ENCODE data around the gene UBE2D2. TPM values are rescaled to one million over a fixed set of nuclear protein-coding genes. Genes with fewer than 3 reads are reported as not detected.
"Not testable (repeated sequence)": the region's sequence is repeated elsewhere in the genome, so short reads cannot be mapped to it uniquely, and the experiment has no call there.

The UBE2D2 gene
- total RNA-seq, 1 donor from 2014 or later, result 116 TPM

DNA sequence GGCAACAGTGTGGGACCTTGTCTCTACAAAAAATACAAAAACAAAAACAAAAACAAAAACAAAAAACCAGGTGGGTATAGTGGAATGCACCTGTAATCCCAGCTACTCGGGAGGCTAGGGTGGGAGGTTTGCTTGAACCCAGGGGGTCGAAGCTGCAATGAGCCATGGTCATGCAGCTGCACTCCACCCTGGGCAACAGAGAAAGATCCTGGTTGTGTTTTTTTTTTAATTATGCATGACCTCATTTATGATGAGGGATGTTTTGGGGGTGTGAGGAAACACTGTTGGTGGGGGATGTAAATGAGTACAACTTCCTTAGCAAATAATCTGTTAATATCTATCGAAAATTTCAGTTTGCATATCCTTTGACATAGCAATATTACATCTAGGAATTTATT lies 29.4 kb upstream of the UBE2D2 start:
- intact Hi-C loops (cut with DNase I), result no loop called here
- ATAC-seq (no peak), DNase-seq (ENCODE audit: missing footprints) (no peak)

DNA sequence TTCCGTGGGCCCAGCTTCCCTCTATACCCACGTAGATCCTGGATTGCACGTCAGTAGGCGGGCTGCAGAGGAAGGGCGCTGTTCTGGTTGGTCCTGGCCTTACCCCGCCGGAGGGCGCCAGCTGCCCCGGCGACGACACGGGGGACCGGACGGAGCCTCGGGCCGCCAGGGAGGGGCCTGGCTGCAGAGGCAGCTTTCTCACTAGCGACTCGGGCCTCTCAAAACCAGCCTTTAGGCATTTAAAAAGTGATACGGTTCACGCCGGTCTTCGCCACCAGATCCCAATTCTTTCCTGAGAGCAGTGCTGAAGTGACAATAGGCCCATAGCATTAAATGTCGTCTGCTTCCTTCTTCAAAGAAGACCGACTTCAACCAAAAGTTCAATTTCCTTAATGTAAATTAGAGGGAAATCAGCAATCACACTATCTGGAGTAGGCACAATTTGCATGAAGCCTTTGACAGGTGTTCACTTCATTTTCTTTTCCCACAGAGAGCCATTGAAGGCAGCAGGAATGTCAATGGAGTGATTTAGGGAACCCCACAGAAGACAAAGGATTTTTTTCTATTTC lies 17.6 kb upstream of the UBE2D2 start:
- intact Hi-C loops (cut with DNase I), result no loop called here
- DNase-seq (ENCODE audit: missing footprints) (peak; percentile 83), ATAC-seq (peak; percentile 97)

DNA sequence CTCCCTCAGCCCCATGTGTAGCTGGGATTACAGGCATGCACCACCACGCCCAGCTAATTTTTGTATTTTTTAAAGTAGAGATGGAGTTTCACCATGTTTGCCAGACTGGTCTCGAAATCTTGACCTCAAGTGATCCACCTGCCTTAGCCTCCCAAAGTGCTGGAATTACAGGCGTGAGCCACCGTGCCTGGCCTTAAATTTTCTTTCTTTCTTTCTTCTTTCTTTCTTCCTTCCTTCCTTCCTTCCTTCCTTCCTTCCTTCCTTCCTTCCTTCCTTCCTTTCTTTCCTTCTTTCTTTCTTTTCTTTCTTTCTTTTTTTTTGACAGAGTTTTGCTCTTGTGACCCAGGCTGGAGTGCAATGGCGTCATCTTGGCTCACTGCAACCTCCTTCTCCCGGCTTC lies 14.5 kb upstream of the UBE2D2 start:
- DNase-seq (ENCODE audit: missing footprints); ATAC-seq; intact Hi-C loops (cut with DNase I): not testable (repeated sequence)

DNA sequence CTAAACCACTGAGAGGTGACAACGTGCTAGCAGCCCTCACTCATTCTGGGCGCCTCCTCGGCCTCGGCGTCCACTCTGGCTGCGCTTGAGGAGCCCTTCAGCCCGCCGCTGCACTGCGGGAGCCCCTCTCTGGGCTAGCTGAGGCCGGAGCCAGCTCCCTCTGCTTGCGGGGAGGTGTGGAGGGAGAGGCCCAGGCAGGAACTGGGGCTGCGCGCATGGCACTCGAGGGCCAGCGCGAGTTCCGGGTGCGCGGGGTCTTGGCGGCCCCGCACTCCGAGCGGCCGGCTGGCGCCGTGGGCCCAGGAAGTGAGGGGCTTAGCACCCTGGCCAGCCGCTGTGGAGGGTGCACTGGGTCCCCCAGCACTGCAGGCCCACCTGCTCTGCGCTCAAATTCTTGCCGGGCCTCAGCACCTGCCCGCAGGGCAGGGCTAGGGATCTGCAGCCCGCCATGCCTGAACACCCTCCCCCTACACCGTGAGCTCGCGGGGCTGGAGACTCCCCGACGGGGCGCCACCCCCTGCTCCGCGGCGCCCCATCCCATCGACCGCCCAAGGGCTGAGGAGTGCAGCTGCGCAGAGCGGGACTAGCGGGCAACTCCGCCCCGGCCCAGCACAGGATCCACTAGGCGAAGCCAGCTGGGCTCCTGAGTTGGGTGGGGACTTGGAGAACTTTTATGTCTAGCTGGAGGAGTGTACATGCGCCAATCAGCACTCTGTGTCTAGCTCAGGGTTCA lies 11.8 kb upstream of the UBE2D2 start:
- DNase-seq (ENCODE audit: missing footprints) (no peak), ATAC-seq (no peak)
- intact Hi-C loops (cut with DNase I), result no loop called here

DNA sequence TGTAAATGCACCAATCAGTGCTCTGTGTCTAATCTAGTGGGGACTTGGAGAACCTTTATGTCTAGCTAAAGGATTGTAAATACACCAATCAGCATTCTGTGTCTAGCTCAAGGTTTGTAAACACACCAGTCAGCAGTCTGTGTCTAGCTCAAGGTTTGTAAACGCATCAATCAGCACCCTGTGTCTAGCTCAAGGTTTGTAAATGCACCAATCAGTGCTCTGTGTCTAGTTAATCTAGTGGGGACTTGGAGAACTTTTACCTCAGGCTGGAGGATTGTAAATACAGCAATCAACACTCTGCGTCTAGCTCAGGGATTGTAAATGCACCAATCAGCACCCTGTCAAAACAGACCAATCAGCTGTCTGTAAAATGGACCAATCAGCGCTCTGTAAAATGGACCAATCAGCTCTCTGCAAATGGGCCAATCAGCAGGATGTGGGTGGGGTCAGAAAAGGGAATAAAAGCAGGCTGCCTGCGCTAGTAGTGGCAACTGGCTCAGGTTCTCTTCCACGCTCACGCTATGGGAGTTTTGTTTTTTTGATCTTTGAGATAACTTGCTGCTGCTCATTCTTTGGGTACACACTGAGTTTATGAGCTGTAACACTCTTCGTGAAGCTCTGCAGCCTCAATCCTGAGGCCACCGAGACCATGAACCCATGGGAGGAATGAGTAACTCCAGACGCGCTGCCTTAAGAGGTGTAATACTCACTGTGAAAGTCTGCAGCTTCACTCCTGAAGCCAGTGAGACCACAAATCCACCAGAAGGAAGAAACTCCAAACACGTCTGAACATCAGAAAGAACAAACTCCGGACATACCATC lies 10.9 kb upstream of the UBE2D2 start:
- intact Hi-C loops (cut with DNase I); DNase-seq (ENCODE audit: missing footprints); ATAC-seq: not testable (repeated sequence)

DNA sequence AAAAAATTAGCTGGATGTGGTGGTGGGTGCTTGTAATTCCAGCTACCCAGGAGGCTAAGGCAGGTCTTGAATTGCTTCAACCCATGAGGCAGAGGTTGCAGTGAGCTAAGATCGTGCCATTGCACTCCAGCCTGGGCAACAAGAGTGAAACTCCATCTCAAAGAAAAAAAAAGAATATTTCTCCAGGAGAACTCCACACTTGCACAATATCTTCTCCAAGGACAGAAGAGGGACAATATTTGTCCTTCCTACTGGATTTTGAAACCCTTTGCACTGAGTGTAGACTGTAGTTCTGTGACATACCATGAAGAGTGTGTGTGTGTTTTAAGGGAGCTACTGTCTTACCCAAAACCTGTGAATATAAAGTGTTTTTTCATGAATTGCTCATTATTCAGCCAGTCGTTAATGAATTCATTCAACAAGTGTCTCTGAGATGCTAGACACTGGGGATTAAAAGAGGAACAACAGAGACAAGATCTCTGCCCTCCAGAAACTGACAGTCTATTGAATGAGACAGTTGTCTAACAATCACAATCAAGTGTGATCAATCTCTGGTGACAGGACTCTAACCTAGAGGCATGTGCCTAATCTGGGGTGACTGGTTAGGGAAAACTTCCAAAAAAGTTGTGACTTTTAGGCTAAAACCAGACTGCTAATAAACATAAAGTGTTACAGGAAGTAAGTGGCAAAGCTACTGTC lies 9.8 kb upstream of the UBE2D2 start:
- intact Hi-C loops (cut with DNase I), result no loop called here
- ATAC-seq (no peak), DNase-seq (ENCODE audit: missing footprints) (no peak)

DNA sequence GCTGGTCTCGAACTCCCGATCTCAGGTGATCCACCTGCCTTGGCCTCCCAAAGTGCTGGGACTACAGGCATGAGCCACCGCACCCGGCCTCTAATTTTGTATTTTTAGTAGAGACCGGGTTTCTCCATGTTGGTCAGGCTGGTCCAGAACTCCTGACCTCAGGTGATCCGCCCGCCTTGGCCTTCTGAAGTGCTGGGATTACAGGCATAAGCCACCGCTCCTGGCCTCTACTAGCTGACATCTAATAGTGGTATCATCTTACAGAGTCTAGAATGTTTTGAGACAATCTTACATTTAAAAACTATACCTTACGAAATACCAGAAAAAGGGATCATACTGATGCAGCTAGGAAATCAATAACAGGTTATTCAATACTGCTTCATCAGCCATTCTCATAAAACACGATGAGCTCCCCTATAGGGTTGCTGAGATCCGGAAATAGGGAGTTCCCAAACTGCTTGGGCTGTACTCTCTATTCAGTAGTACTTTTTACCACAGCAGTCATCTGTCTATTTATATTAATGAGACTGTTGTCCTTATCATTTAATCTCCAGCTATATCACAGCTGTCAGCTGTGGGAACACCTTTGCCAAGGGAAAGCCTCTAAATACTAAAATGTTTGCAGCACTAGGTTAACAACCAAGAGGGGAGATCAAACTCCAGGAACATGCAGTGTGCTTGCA lies 8.1 kb upstream of the UBE2D2 start:
- ATAC-seq (no peak), DNase-seq (ENCODE audit: missing footprints) (no peak)
- intact Hi-C loops (cut with DNase I), result no loop called here

DNA sequence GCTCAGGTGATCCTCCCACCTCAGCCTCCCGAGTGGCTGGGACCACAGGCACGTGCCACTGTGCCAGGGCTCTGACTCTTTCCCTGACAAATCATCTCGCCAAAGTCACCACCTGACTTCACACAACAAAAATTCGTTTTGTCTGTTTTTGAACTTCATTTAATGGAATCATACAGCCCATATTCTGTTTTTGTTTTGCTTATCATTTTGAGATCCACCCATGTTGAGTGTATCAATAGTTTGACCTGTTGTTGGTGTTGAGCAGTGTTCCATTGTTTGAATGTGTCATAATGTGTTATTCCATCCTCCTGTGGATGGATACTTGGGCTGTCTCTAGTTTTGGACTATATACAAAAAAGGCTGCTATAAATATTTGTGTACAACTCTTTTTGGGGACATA lies 6.9 kb upstream of the UBE2D2 start:
- ATAC-seq (no peak), DNase-seq (ENCODE audit: missing footprints) (no peak)
- intact Hi-C loops (cut with DNase I), result no loop called here

DNA sequence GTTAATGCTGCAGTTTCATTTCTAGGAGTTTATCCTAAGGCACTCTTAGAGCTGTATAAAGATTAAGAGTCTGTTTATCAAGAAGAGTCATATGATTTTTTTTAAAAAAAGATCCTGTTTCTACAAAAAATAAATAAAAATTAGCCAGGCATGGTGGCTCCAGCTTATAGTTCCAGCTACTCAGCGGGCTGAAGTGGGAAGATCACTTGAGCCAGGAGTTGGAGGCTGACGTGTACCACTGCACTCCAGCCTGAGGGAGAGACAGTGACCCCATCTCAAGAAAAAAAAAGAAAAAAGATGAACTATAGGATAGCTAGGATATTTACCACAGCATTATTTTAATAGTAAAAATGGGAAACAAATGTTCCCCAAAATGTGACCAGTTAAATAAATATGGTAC lies 3.3 kb upstream of the UBE2D2 start:
- ATAC-seq (no peak), DNase-seq (ENCODE audit: missing footprints) (no peak)
- intact Hi-C loops (cut with DNase I), result no loop called here

DNA sequence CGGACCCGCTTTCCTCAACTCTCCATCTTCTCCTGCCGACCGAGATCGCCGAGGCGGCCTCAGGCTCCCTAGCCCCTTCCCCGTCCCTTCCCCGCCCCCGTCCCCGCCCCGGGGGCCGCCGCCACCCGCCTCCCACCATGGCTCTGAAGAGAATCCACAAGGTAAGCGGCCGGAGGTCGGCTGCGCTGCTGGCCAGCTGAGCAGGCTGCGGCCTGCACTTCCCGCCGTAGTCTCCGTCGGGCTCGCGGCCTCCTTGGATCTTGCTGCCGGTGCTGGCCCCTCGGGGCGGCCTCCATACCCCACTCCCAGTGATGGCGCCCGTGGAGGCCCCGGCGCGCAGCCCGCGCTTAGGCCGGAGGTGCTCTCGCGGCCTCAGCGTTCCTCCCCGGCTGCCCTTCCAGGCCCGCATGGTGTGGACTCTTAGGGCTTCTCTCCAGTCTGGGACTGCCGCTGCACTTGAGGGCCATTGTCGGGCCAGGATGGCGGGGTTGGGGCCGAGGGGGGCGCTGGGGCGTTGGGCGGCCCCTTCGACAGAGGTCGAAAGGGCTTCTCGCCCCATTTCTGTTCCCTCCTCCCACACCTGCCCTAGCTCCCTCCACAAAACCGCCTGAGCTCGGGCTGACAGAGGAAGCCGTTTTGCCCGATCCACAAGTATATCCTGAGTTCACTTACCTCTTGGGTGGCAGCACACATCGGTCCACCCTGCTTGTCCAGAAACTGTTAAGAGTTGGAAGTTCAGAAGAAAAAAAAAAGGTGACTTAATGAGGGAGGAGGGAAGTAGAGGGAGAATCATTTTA lies 714 bp downstream of the UBE2D2 start:
- intact Hi-C loops (cut with DNase I), result loop anchor here (2.0 kb wide), 1 partner anchor 43 kb away; no protein-coding TSS in a partner anchor
- ATAC-seq (peak; percentile 40), DNase-seq (ENCODE audit: missing footprints) (peak; percentile 80)

DNA sequence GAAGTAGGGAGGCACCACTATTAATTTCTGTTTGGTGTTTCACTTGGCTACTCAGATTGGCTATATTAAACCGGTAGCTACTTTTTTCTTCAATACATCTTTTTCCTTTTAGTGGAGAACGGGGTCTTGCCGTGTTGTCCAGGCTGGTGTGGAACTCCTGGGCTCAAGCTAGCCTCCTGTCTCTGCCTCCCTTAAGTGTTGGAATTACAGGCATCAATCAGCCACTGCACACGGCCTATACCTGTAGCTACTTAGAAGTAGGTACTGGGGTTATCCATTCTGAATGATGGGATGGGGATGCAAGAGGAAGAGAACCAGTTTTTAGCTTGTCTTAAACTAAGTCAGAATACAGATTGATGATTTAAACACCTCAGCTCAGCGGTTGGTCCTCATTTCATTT lies 1.7 kb downstream of the UBE2D2 start:
- DNase-seq (ENCODE audit: missing footprints), result no peak
- intact Hi-C loops (cut with DNase I), result no loop called here
- no peak for ATAC-seq

DNA sequence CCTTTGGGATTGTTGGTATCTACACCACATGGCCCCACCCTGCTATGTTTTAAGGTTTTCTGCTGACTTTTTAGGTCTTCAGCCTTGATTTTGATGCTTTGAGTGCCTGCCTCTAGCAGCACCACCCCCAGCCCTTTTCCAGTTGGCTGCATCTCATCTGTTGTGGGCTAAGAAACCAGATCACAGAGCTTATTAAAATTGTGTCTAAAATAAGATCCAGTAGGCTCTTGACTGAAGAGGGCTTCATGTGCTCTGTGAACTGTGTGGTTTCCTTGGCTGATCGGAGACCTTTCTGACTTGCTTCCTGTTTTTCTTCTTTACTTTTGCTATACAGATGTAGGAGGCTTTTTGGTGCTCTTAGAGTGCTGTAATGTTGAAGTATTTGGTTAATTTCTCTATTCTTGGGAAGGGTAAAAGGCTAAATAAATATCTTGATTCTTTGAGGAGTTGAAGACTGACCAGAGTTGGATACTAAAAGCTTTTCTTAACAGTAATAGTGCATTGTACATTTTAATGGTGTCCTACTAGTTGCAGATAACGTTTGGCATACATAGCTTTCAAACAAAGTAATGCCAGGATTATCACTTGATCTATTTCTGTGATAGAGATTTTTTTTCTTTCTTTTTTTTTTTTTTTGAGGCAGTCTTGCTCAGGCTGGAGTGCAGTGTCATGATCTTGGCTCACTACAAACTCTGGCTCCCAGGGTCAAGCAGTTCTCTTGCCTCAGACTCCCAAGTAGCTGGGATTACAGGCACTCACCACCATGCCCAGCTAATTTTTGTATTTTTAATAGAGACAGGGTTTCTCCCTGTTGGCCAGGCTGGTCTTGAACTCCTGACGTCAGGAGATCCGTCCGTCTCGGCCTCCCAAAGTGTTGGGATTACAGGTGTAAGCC lies 4.5 kb downstream of the UBE2D2 start:
- ATAC-seq (no peak), DNase-seq (ENCODE audit: missing footprints) (no peak)
- intact Hi-C loops (cut with DNase I), result no loop called here

DNA sequence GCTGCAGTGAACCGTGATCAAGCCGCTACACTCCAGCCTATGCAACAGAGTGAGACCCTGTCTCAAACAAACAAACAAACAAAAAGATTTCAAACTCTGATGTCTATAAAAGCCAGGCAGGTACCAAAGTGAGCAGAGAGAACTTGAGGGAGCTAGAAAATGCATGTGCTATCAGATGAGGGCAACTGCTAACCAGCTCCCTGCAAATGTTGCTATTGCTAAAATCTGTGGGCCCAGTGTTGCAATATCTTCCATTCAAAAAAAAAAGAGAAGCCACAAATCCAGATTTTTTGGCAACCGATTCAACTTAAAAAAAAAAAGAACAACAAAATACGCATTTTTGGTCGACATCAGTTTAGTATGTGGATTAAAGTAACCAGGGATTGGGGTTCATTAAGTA lies 5.5 kb downstream of the UBE2D2 start:
- DNase-seq (ENCODE audit: missing footprints) (no peak), ATAC-seq (no peak)
- intact Hi-C loops (cut with DNase I), result no loop called here

DNA sequence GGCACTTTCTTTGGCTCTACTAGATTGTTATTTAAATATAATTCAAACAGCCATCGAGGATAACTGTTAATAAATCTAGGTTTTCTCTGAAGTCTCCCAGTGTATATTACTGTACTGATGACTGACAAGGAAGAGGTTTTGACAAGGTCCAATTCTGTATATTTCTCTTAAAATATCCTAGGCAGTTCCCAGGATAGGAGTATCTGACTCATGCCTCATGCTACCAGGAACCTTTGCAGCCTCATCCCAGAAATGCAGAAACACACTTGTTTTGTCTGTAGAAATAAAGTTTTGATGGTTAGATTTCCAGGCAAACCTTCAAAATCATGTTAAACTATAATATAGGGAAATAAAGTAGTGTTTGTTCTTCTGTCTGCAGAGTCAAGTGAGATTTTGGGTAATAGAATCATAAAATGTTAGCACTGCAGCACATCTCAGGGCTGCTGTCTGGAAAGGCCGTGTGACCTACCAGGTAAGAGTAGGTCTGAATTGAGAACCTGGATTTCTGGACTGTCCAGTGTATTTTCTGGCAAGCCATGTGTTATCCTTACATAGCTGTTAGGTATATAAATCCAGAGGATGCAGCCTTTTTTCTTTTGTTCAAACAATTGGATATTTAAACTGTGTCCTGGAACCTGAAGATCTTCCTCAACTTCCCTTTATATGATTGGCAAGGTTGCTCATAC lies 8.3 kb downstream of the UBE2D2 start:
- no peak for DNase-seq (ENCODE audit: missing footprints)
- no peak for ATAC-seq
- intact Hi-C loops (cut with DNase I), result no loop called here

DNA sequence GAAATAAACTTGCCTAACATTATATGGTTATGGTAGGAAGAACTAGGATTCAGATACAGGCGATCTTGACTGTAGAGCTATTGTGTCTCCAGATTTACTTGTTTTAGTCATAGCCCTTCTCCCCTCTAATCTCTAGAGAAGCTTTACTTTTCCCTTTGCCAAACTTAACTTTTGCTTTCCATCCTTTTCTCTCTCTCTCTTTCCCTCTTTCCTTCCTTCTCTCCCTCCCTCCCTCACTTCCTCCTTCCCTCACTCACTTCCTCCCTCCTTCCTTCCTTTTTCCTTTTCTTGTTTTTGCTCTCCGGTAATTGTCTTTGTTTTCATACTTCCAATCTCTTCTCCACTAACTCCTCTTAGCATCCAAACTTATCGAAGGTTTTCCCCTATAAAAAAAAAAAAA lies 10.4 kb downstream of the UBE2D2 start:
- intact Hi-C loops (cut with DNase I), result no loop called here

DNA sequence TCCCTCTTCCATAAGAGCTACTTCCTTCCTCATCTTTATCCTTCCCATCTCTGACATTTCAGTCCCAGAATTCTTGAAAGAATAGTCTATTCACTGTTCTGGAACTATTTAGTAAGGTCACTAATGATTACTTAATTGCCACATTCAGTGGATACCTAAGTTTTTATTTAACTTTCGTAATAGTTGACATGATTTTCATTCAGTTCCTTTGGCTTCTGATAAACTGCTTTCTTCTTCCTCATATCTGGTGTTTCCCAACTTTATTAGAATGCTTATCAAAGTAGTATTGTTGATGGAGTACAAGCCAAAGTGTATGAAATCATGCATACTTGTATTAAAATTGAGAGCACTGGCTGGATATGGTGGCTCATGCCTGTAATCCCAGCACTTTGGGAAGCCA lies 10.8 kb downstream of the UBE2D2 start:
- intact Hi-C loops (cut with DNase I), result no loop called here
- peak; percentile 42 for ATAC-seq
- no peak for DNase-seq (ENCODE audit: missing footprints)

More for the DNA sequence above, 10.4 kb downstream of the UBE2D2 start:
- DNase-seq (ENCODE audit: missing footprints), result no peak
- ATAC-seq, result no peak

All from Right ventricle myocardium inferior (tissue), 1 donor.